GM23338 (cell line): ENCODE measurements around the gene GSG1L. TPM values are rescaled to one million over a fixed set of nuclear protein-coding genes. Genes with fewer than 3 reads are reported as not detected.

Source experiments
- ATAC-seq: fragments of 200-7000 bp; cut with Tn5 transposase; 3 replicates; pipeline ENCODE4 v1.9.1; 2020
- DNase-seq: peaks from one replicate; pipeline ENCODE4 v3.0.0-alpha.2; 2015; ENCODE audit warnings: low spot score
- H2AFZ ChIP-seq: fragments of 200-600 bp; sonication (generic); 2 replicates; pipeline ENCODE4 v1.8.0; 2016; ENCODE audit warnings: antibody characterized with exemption, mild to moderate bottlenecking, moderate library complexity
- H3F3A ChIP-seq: fragments of 200-600 bp; sonication (generic); replicated peaks from 2 replicates; pipeline ENCODE4 v1.8.0; 2017; ENCODE audit warnings: antibody characterized with exemption, mixed run types, low read depth
- H3K27ac ChIP-seq: fragments of 200-600 bp; sonication (generic); 2 replicates; pipeline ENCODE4 v1.6.1; 2016; ENCODE audit warnings: low read depth
- H3K27me3 ChIP-seq: fragments of 200-600 bp; sonication (generic); 2 replicates; pipeline ENCODE4 v1.8.0; 2016; ENCODE audit warnings: mild to moderate bottlenecking, mixed run types, moderate library complexity; ENCODE audit not compliant: insufficient read depth
- H3K36me3 ChIP-seq: fragments of 200-600 bp; sonication (generic); 2 replicates; pipeline ENCODE4 v1.8.0; 2016; ENCODE audit warnings: mild to moderate bottlenecking; ENCODE audit not compliant: insufficient read depth
- H3K4me1 ChIP-seq: fragments of 200-600 bp; sonication (generic); 2 replicates; pipeline ENCODE4 v1.8.0; 2016; ENCODE audit warnings: mild to moderate bottlenecking, moderate library complexity; ENCODE audit not compliant: insufficient read depth
- H3K4me2 ChIP-seq: fragments of 200-600 bp; sonication (generic); 2 replicates; pipeline ENCODE4 v1.7.1; 2017; ENCODE audit warnings: mixed run types
- H3K4me3 ChIP-seq: fragments of 200-600 bp; sonication (generic); 2 replicates; pipeline ENCODE4 v1.6.1; 2016; ENCODE audit warnings: mixed run types
- H3K79me2 ChIP-seq: fragments of 200-600 bp; sonication (generic); replicated peaks from 2 replicates; pipeline ENCODE4 v1.8.0; 2017; ENCODE audit warnings: mild to moderate bottlenecking; ENCODE audit not compliant: insufficient read depth
- H3K9me2 ChIP-seq: fragments of 200-600 bp; sonication (generic); 2 replicates; pipeline ENCODE4 v1.8.0; 2017; ENCODE audit not compliant: insufficient read depth
- H4K20me1 ChIP-seq: fragments of 200-600 bp; sonication (generic); replicated peaks from 2 replicates; pipeline ENCODE4 v1.8.0; 2017; ENCODE audit warnings: mild to moderate bottlenecking; ENCODE audit not compliant: insufficient read depth
- H3K27ac Mint-ChIP-seq: 2 replicates; pipeline ENCODE4 v1.8.0; 2020; ENCODE audit warnings: inconsistent platforms, mild to moderate bottlenecking, moderate library complexity, mixed read lengths
- H3K27me3 Mint-ChIP-seq: 3 replicates; pipeline ENCODE4 v1.8.0; 2022; ENCODE audit warnings: low read depth, mild to moderate bottlenecking, moderate library complexity, mixed read lengths, inconsistent platforms; ENCODE audit not compliant: insufficient read depth, poor library complexity
- H3K36me3 Mint-ChIP-seq: 3 replicates; pipeline ENCODE4 v1.8.0; 2021; ENCODE audit warnings: low read depth, mild to moderate bottlenecking, inconsistent platforms, moderate library complexity, mixed read lengths
- H3K4me1 Mint-ChIP-seq: 3 replicates; pipeline ENCODE4 v1.8.0; 2020; ENCODE audit warnings: mild to moderate bottlenecking, inconsistent platforms, mixed read lengths
- H3K4me3 Mint-ChIP-seq: 3 replicates; pipeline ENCODE4 v1.8.0; 2021; ENCODE audit warnings: moderate library complexity, mild to moderate bottlenecking, inconsistent platforms, mixed read lengths
- H3K9me3 Mint-ChIP-seq: 3 replicates; pipeline ENCODE4 v1.8.0; 2020; ENCODE audit warnings: moderate library complexity, mild to moderate bottlenecking, inconsistent platforms, mixed read lengths
- CREB1 ChIP-seq: fragments of 250-450 bp; sonication (Bioruptor Pico); IDR thresholded peaks from 2 replicates; pipeline ENCODE4 v1.5.0; 2020; ENCODE audit warnings: low read depth, mild to moderate bottlenecking, moderate library complexity
- EZH2 ChIP-seq: fragments of 200-600 bp; sonication (generic); IDR thresholded peaks from one replicate; pipeline ENCODE4 v1.8.0; 2017; ENCODE audit warnings: antibody characterized with exemption, mild to moderate bottlenecking, low read depth; ENCODE audit not compliant: unreplicated experiment
- REST ChIP-seq: IDR thresholded peaks from one replicate; pipeline ENCODE4 v1.6.1; 2018; ENCODE audit warnings: antibody characterized with exemption; ENCODE audit not compliant: unreplicated experiment
- STAT1 ChIP-seq: IDR thresholded peaks from one replicate; pipeline ENCODE4 v1.6.1; 2016; ENCODE audit warnings: antibody characterized with exemption; ENCODE audit not compliant: unreplicated experiment
- ZNF114 ChIP-seq: fragments of 250-450 bp; sonication (Bioruptor Pico); IDR thresholded peaks from 2 replicates; pipeline ENCODE4 v1.5.0; 2020; ENCODE audit warnings: mild to moderate bottlenecking, moderate library complexity
- ZNF331 ChIP-seq: fragments of 250-450 bp; sonication (Bioruptor Pico); IDR thresholded peaks from 2 replicates; pipeline ENCODE4 v1.5.0; 2020; ENCODE audit warnings: low read depth, mild to moderate bottlenecking, moderate library complexity
- polyA plus RNA-seq: library from polyadenylated mRNA; unstranded; fragments of >200 nt; fragmentation: Nextera tagmentation; extraction: Ambion mirVana; gene quantifications from 2 replicates; pipeline ENCODE4 v1.2.1, GENCODE V29; 2016
- total RNA-seq: library from RNA; depleted of rRNA; stranded (reverse); fragments of >200 nt; shearing (Covaris generic); gene quantifications from 2 replicates; pipeline ENCODE4 v1.2.3, GENCODE V29; 2014
- TF ChIP-seq, protein P1 (sequence below): fragments of 250-450 bp; sonication (Bioruptor Pico); IDR thresholded peaks from 2 replicates; pipeline ENCODE4 v1.5.0; 2020; ENCODE audit warnings: mild to moderate bottlenecking, moderate library complexity
- TF ChIP-seq, protein P2 (sequence below), 2 experiments: fragments of 200-600 bp in 1 of 2; sonication (generic) in 1 of 2; conservative IDR thresholded peaks; 2 replicates each; pipeline versions ENCODE4 v1.5.1 to v1.6.1; 2016 to 2017; ENCODE audit warnings: antibody characterized with exemption in 2 of 2, low read depth in 2 of 2, mild to moderate bottlenecking in 2 of 2, moderate library complexity in 1 of 2
- TF ChIP-seq, protein P3 (sequence below): IDR thresholded peaks from 2 replicates; pipeline ENCODE4 v1.6.1; 2016; ENCODE audit warnings: antibody characterized with exemption

Gene GSG1L
- total and polyA plus RNA-seq, 2 experiments from 2014 or later = 0.36 to 0.63 TPM

DNA sequence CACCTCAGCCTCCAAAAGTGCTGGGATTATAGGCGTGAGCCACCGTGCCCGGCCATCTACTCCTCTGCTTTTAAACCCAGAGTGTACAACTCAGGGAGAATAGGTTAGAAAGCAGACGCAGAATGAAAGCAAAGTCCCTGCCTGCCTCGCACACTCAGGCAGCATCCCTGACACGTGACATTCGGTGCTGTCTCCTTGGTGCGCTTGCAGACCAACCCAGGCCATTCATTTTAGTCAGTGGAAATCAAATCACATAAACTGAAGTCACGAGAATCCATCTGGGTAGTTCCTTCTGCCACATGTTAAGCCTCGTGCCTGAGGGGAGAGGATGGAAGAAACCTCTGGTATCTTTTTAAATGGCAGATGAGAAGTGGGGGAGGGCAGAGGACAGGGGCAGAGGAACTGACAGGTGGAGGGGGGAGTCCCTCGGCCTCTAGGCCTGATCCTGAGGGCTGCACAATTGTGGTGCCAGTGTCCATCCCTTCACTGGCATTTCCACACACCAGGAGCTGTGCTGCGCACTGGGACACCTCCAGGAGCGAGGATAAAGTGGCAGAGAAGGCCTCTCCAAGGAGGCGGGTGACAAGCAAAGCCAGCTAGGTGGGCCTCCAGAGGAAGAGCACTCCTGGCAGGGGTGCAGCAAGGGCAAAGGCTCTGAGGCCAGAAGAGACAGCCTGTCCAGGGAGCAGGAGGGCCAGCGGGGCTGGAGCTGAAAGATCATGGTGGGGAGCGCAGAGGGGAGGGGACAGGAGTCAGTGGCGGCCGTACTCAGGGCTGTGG, 317.2 kb downstream of the GSG1L start (continued):
- TF ChIP-seq, protein P1, sequence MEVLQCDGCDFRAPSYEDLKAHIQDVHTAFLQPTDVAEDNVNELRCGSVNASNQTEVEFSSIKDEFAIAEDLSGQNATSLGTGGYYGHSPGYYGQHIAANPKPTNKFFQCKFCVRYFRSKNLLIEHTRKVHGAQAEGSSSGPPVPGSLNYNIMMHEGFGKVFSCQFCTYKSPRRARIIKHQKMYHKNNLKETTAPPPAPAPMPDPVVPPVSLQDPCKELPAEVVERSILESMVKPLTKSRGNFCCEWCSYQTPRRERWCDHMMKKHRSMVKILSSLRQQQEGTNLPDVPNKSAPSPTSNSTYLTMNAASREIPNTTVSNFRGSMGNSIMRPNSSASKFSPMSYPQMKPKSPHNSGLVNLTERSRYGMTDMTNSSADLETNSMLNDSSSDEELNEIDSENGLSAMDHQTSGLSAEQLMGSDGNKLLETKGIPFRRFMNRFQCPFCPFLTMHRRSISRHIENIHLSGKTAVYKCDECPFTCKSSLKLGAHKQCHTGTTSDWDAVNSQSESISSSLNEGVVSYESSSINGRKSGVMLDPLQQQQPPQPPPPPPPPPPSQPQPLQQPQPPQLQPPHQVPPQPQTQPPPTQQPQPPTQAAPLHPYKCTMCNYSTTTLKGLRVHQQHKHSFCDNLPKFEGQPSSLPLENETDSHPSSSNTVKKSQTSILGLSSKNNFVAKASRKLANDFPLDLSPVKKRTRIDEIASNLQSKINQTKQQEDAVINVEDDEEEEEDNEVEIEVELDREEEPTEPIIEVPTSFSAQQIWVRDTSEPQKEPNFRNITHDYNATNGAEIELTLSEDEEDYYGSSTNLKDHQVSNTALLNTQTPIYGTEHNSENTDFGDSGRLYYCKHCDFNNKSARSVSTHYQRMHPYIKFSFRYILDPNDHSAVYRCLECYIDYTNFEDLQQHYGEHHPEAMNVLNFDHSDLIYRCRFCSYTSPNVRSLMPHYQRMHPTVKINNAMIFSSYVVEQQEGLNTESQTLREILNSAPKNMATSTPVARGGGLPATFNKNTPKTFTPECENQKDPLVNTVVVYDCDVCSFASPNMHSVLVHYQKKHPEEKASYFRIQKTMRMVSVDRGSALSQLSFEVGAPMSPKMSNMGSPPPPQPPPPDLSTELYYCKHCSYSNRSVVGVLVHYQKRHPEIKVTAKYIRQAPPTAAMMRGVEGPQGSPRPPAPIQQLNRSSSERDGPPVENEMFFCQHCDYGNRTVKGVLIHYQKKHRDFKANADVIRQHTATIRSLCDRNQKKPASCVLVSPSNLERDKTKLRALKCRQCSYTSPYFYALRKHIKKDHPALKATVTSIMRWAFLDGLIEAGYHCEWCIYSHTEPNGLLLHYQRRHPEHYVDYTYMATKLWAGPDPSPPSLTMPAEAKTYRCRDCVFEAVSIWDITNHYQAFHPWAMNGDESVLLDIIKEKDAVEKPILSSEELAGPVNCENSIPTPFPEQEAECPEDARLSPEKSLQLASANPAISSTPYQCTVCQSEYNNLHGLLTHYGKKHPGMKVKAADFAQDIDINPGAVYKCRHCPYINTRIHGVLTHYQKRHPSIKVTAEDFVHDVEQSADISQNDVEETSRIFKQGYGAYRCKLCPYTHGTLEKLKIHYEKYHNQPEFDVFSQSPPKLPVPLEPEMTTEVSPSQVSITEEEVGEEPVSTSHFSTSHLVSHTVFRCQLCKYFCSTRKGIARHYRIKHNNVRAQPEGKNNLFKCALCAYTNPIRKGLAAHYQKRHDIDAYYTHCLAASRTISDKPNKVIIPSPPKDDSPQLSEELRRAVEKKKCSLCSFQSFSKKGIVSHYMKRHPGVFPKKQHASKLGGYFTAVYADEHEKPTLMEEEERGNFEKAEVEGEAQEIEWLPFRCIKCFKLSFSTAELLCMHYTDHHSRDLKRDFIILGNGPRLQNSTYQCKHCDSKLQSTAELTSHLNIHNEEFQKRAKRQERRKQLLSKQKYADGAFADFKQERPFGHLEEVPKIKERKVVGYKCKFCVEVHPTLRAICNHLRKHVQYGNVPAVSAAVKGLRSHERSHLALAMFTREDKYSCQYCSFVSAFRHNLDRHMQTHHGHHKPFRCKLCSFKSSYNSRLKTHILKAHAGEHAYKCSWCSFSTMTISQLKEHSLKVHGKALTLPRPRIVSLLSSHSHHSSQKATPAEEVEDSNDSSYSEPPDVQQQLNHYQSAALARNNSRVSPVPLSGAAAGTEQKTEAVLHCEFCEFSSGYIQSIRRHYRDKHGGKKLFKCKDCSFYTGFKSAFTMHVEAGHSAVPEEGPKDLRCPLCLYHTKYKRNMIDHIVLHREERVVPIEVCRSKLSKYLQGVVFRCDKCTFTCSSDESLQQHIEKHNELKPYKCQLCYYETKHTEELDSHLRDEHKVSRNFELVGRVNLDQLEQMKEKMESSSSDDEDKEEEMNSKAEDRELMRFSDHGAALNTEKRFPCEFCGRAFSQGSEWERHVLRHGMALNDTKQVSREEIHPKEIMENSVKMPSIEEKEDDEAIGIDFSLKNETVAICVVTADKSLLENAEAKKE (CRISPR knock-in tag) = no peak
- TF ChIP-seq CREB1 (CRISPR knock-in tag) = no peak
- TF ChIP-seq ZNF114 (CRISPR knock-in tag) = no peak
- no peak for TF ChIP-seq STAT1
- TF ChIP-seq, protein P2, sequence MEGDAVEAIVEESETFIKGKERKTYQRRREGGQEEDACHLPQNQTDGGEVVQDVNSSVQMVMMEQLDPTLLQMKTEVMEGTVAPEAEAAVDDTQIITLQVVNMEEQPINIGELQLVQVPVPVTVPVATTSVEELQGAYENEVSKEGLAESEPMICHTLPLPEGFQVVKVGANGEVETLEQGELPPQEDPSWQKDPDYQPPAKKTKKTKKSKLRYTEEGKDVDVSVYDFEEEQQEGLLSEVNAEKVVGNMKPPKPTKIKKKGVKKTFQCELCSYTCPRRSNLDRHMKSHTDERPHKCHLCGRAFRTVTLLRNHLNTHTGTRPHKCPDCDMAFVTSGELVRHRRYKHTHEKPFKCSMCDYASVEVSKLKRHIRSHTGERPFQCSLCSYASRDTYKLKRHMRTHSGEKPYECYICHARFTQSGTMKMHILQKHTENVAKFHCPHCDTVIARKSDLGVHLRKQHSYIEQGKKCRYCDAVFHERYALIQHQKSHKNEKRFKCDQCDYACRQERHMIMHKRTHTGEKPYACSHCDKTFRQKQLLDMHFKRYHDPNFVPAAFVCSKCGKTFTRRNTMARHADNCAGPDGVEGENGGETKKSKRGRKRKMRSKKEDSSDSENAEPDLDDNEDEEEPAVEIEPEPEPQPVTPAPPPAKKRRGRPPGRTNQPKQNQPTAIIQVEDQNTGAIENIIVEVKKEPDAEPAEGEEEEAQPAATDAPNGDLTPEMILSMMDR (conservative IDR thresholded peaks at IDR 0.05; ENCODE audit: low read depth in 2 of 2) = no peak
- TF ChIP-seq EZH2 = no peak

DNA sequence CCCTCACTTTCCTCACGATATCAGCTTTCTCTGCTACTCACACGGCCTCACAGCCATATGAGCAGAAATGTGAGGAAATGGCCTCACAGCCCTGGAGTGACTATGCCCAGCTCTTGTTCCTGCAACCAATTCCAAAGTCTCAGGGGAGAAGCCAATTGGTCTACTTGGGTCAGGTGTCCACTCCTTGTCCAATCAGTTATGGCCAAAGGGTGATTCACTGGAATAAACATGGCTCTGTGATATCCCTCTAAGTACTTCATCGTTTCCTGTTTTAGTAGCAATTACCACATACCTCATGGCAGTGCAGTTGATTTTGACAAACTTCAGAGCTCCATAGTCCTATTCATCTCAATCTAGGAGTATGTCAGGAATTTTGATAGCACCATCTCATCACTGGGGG, 318.2 kb downstream of the GSG1L start:
- H3K79me2 ChIP-seq = no peaks in the 10 kb centered on the region
- no peak overlapping the region for H3K4me3 ChIP-seq
- H3K4me1 ChIP-seq = no peaks in the 10 kb centered on the region
- H3K4me2 ChIP-seq = no peak overlapping the region
- no peak overlapping the region for H3K27ac ChIP-seq
- Mint-ChIP-seq H3K9me3 (no peaks in the 10 kb centered on the region), H3K27ac (no peak overlapping the region), H3K27me3 (peaks cover 8% of the 10 kb centered on the region), H3K4me1 (peaks cover 4% of the 10 kb centered on the region; the same call in 2 of the 3 replicates), H3K4me3 (no peak overlapping the region), H3K36me3 (0 out of 3 replicates have a peak, but pooled peaks cover 3% of the 10 kb centered on the region)
- H3F3A ChIP-seq = no peaks in the 10 kb centered on the region
- ATAC-seq (no peak), DNase-seq (no peak)
- no peaks in the 10 kb centered on the region for H3K36me3 ChIP-seq
- no peaks in the 10 kb centered on the region; the same call in 1 of the 2 replicates for H4K20me1 ChIP-seq
- no peaks in the 10 kb centered on the region for H3K27me3 ChIP-seq
- H3K9me2 ChIP-seq = no peaks in the 10 kb centered on the region
- no peak overlapping the region for H2AFZ ChIP-seq
- TF ChIP-seq REST = no peak
- no peak for TF ChIP-seq ZNF331 (CRISPR knock-in tag)
- TF ChIP-seq CREB1 (CRISPR knock-in tag) = no peak
- TF ChIP-seq, protein P3, sequence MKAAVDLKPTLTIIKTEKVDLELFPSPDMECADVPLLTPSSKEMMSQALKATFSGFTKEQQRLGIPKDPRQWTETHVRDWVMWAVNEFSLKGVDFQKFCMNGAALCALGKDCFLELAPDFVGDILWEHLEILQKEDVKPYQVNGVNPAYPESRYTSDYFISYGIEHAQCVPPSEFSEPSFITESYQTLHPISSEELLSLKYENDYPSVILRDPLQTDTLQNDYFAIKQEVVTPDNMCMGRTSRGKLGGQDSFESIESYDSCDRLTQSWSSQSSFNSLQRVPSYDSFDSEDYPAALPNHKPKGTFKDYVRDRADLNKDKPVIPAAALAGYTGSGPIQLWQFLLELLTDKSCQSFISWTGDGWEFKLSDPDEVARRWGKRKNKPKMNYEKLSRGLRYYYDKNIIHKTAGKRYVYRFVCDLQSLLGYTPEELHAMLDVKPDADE = no peak
